Femur (tissue), 1 donor: Measurements from ENCODE around the gene GPLD1.
A peak's percentile ranks its signal among the peaks of the same experiment; 100 is the strongest.
"Not testable (repeated sequence)": the region's sequence is repeated elsewhere in the genome, so short reads cannot be mapped to it uniquely, and the experiment has no call there.

Experiments
- DNase-seq: peaks from one replicate; pipeline ENCODE4 v3.0.0-alpha.2; 2017

The GPLD1 gene

GRCh38 chr6:24410622-24411021 is 78.8 kb downstream of the GPLD1 start:
- no peak for DNase-seq

- DNase-seq: no peak
These were observed 80.5 kb downstream of the GPLD1 start for GRCh38 chr6:24408719-24409410.

GRCh38 chr6:24405262-24405661 is 84.1 kb downstream of the GPLD1 start:
- DNase-seq: no peak

- DNase-seq: no peak
These were observed 85.9 kb downstream of the GPLD1 start for GRCh38 chr6:24403501-24403824.

GRCh38 chr6:24402697-24403500 is 86.5 kb downstream of the GPLD1 start, which contains the start of gene MRS2:
Gene MRS2, plus strand, starts transcription at chr6:24402936. Its CDS starts 111 bp downstream, at chr6:24403047.
- DNase-seq: peak; percentile 84

- DNase-seq: no peak
These were observed 87.9 kb downstream of the GPLD1 start for GRCh38 chr6:24401458-24401857.

- DNase-seq: not testable (repeated sequence)
These were observed 89.0 kb downstream of the GPLD1 start for GRCh38 chr6:24400045-24401039.

- DNase-seq: no peak
These were observed 91.7 kb downstream of the GPLD1 start for GRCh38 chr6:24397631-24398030.

GRCh38 chr6:24396824-24397223 is 92.6 kb downstream of the GPLD1 start:
- no peak for DNase-seq

GRCh38 chr6:24394780-24395437 is 94.5 kb downstream of the GPLD1 start:
- no peak for DNase-seq

- no peak for DNase-seq
These were observed 95.2 kb downstream of the GPLD1 start for GRCh38 chr6:24394061-24394779.

- no peak for DNase-seq
These were observed 97.5 kb downstream of the GPLD1 start for GRCh38 chr6:24391756-24392405.

- no peak for DNase-seq
These were observed 98.2 kb downstream of the GPLD1 start for GRCh38 chr6:24391208-24391607.

GRCh38 chr6:24387818-24388217 is 101.6 kb downstream of the GPLD1 start:
- no peak for DNase-seq

- DNase-seq: no peak
These were observed 103.7 kb downstream of the GPLD1 start for GRCh38 chr6:24385536-24386269.

GRCh38 chr6:24384369-24385130 is 104.8 kb downstream of the GPLD1 start:
- DNase-seq: not testable (repeated sequence)

- not testable (repeated sequence) for DNase-seq
These were observed 106.4 kb downstream of the GPLD1 start for GRCh38 chr6:24382891-24383494.

GRCh38 chr6:24382220-24382540 is 107.2 kb downstream of the GPLD1 start:
- DNase-seq: no peak

GRCh38 chr6:24381476-24382219 is 107.7 kb downstream of the GPLD1 start:
- no peak for DNase-seq
